MM.1S (cell line): ENCODE measurements around the gene FCGR1A.
"Not testable (repeated sequence)": the region's sequence is repeated elsewhere in the genome, so short reads cannot be mapped to it uniquely, and the experiment has no call there.

ENCODE experiments used
- DNase-seq: peaks from one replicate; pipeline ENCODE4 v3.0.0-alpha.2; 2015
- H2AFZ ChIP-seq: fragments of 300-600 bp; sonication (generic); 2 replicates; pipeline ENCODE4 v1.6.0; 2016; ENCODE audit warnings: antibody characterized with exemption, low read length
- H3F3A ChIP-seq: fragments of 300-600 bp; sonication (generic); 2 replicates; pipeline ENCODE4 v1.6.1; 2016; ENCODE audit warnings: mild to moderate bottlenecking, antibody characterized with exemption, low read length, moderate library complexity, mixed read lengths; ENCODE audit not compliant: insufficient read depth
- H3K27ac ChIP-seq: fragments of 300-600 bp; sonication (generic); 2 replicates; pipeline ENCODE4 v1.5.1; 2016; ENCODE audit warnings: mild to moderate bottlenecking, low read length
- H3K27me3 ChIP-seq: fragments of 300-600 bp; sonication (generic); replicated peaks from 2 replicates; pipeline ENCODE4 v1.6.0; 2016; ENCODE audit warnings: low read length; ENCODE audit not compliant: insufficient read depth
- H3K36me3 ChIP-seq: fragments of 300-600 bp; sonication (generic); replicated peaks from 2 replicates; pipeline ENCODE4 v1.6.1; 2016; ENCODE audit warnings: mild to moderate bottlenecking, low read length, mixed read lengths; ENCODE audit not compliant: insufficient read depth
- H3K4me1 ChIP-seq: fragments of 300-600 bp; sonication (generic); 2 replicates; pipeline ENCODE4 v1.6.1; 2016; ENCODE audit warnings: low read length, mixed read lengths
- H3K4me2 ChIP-seq: fragments of 300-600 bp; sonication (generic); 2 replicates; pipeline ENCODE4 v1.6.0; 2016; ENCODE audit warnings: low read depth, low read length
- H3K4me3 ChIP-seq: fragments of 300-600 bp; sonication (generic); 2 replicates; pipeline ENCODE4 v1.5.1; 2016; ENCODE audit warnings: low read length, mixed read lengths
- H3K79me2 ChIP-seq: fragments of 300-600 bp; sonication (generic); 2 replicates; pipeline ENCODE4 v1.6.1; 2016; ENCODE audit warnings: mixed run types, low read length, mixed read lengths
- H3K9ac ChIP-seq: fragments of 300-600 bp; sonication (generic); 2 replicates; pipeline ENCODE4 v1.6.1; 2016; ENCODE audit warnings: low read length, mixed read lengths
- H3K9me2 ChIP-seq: fragments of 300-600 bp; sonication (generic); replicated peaks from 2 replicates; pipeline ENCODE4 v1.6.1; 2016; ENCODE audit warnings: mild to moderate bottlenecking, low read length, mixed read lengths; ENCODE audit not compliant: insufficient read depth
- H3K9me3 ChIP-seq: fragments of 300-600 bp; sonication (generic); replicated peaks from 2 replicates; pipeline ENCODE4 v1.6.1; 2016; ENCODE audit warnings: mild to moderate bottlenecking, low read length, mixed read lengths; ENCODE audit not compliant: insufficient read depth
- H4K20me1 ChIP-seq: fragments of 300-600 bp; sonication (generic); 2 replicates; pipeline ENCODE4 v1.6.1; 2016; ENCODE audit warnings: mild to moderate bottlenecking, low read length, moderate library complexity, mixed read lengths; ENCODE audit not compliant: insufficient read depth

Gene FCGR1A

DNA sequence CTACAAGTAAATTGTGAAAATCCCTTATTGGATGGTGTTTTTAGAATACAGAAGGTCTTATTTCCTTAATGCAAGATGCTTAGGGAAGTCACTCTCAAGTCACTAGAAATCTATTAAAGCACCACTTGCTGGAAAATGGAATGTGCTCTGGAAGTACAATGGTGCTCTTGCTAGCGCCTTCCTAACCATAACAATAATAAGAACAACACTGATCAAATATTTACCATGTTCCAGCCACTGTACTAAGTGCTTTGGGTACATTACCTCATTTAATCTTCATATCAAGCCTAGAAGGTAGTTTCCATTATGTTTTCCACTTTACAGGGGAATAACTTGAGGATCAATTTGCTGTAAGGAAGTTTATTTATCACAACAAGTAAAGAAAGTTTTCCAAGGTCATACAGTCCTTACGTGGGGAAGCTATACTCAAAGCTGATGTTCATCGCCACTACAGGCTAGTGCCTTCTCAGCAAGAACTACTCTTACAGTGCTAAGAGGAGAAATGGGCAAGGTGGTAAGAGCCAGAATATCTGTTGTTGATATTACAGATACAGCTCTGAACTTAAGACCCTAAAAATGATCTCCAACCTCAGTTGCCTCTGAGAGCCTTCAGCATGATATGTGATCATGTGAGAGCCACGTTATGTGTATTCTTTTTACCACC, 22.1 kb downstream of the FCGR1A start:
- not testable (repeated sequence) for DNase-seq, H3K9me2 ChIP-seq, H3K4me1 ChIP-seq, H3K36me3 ChIP-seq, H4K20me1 ChIP-seq, H2AFZ ChIP-seq, H3K9me3 ChIP-seq, H3F3A ChIP-seq, H3K9ac ChIP-seq, H3K27ac ChIP-seq, H3K79me2 ChIP-seq, H3K4me2 ChIP-seq, H3K27me3 ChIP-seq, H3K4me3 ChIP-seq

DNA sequence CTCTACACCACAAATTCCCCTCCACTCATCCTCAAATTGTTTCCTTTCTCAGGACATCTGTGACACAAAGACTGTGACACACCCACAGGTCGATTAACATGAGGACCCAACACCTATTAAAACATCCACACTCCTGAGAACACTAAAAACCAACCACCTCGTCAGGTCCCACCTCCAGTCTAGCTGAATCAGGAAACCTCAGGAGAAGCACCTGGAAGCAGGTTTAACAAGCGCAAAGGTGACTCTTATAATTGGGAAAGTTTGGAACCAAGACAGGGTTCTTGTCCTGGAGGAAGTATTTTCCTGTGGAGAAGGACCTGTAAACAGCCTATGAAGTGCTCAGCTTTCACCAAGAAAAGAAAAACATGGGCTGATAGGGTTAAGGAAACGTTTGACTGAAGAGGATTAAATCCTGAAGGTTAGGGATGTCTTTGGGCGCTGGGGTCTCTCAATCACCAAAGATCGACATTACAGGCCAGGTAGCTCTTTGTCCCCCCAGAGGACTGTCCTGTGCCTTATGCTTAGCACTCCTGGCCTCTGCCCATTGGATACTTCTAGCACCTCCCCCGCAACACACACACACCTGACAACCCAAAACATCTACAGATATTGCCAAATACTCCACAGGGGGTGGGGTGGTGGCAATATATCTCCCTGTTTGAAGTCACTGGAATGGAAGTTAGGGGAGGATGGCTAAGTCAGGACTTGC, 28.4 kb downstream of the FCGR1A start:
- H3K79me2 ChIP-seq, H3F3A ChIP-seq: not testable (repeated sequence)
- DNase-seq = peak; percentile 35

DNA sequence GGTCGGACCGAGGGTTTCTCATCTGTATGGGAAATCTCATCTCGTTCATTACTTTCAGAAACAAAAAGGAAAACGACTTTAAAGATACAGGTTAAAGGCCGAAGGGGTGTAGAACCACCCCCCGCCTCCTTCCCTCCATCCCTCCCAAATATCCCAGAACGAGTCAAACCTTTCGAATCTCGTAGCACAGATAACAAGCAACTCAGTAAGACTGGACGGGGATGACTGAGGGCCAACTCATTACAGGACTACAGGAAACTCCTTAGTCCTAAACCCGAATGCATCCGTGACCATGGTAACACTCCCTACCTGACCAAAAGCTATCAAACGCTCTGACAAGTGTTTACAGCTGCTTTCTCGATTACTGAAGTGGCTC, 29.0 kb downstream of the FCGR1A start:
- H3F3A ChIP-seq, H3K9me2 ChIP-seq, H3K27me3 ChIP-seq, H3K79me2 ChIP-seq, H3K4me1 ChIP-seq, H3K36me3 ChIP-seq, H2AFZ ChIP-seq, H4K20me1 ChIP-seq, H3K9me3 ChIP-seq: not testable (repeated sequence)
- peak; percentile 58 for DNase-seq
- Histone ChIP-seq H3K9ac (peak overlapping the region; percentile 65), H3K4me2 (peak overlapping the region; percentile 56; the same call in 1 of the 2 replicates), H3K27ac (peak overlapping the region; percentile 81; the same call in 1 of the 2 replicates), H3K4me3 (peak overlapping the region; percentile 57)

More for the DNA sequence above, 28.4 kb downstream of the FCGR1A start:
- H4K20me1 ChIP-seq, H3K36me3 ChIP-seq, H3K9me3 ChIP-seq, H2AFZ ChIP-seq, H3K4me1 ChIP-seq, H3K9me2 ChIP-seq, H3K27me3 ChIP-seq: not testable (repeated sequence)
- Histone ChIP-seq H3K9ac (peak overlapping the region; percentile 65; the same call in 1 of the 2 replicates), H3K4me3 (0 out of 2 replicates have a peak overlapping the region, but pooled peaks have one; percentile 32), H3K4me2 (peak overlapping the region; percentile 56; the same call in 1 of the 2 replicates), H3K27ac (peak overlapping the region; percentile 81; the same call in 1 of the 2 replicates)

DNA sequence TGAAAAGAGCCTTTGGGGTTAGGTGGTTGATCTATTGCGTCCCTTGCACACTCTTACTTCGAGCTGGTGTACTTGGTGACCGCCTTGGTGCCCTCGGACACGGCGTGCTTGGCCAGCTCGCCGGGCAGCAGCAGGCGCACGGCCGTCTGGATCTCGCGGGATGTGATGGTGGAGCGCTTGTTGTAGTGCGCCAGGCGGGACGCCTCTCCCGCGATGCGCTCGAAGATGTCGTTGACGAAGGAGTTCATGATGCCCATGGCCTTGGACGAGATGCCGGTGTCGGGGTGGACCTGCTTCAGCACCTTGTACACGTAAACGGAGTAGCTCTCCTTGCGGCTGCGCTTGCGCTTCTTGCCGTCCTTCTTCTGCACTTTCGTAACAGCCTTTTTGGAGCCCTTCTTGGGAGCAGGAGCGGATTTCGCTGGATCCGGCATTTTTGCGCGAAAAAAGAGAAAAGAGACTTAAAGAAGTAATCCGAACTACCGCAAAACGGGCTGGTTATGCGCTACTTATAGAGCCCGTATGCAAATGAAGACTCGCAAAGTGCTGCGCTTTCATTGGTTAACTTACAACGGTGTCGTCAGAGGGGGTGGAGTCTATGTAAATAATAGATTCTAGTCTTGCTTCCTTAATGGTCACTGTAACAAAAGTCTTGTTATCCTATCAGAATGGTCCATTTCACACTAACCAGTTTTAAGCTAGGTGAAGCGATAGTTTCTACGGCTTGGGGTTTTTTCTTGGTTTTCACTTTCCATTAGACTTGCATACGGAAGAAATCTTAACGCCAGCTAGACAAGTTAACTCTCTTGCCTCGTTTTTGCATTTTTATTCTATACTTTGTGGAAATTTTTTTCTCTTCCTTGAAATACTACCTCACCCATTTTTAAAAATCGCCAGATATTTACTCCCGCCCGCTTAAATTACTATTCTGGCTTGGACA, 29.7 kb downstream of the FCGR1A start:
- peak; percentile 97 for DNase-seq
- not testable (repeated sequence) for H2AFZ ChIP-seq

DNA sequence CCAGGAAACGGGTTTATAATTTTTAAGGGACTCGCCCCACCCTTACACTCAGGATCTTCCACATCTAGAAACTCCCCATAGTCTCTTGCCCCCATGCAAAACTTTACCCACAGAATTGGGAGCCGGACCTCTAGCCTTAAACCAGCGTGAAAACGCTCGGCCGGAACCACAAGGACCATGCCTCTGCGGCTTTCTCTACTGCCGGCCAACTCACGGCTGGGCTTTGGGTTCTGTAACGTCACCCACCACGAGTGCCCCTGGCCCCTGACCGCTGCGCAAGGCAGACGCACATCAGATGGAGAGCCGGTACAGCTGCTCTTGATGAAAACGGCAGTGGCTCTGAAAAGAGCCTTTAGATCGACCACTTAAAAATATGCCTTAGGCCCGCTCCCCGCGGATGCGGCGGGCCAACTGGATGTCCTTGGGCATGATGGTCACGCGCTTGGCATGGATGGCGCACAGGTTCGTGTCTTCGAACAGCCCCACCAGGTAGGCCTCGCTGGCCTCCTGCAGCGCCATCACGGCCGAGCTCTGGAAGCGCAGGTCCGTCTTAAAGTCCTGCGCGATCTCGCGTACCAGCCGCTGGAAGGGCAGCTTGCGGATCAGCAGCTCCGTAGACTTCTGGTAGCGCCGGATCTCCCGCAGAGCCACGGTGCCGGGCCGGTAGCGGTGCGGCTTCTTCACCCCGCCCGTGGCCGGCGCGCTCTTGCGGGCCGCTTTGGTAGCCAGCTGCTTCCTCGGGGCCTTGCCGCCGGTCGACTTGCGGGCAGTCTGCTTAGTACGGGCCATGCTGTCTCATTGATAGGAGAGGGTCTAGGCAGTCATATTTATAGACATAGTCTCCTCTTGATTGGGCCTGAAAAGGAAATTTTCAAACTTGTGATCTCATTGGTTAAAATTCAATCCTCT, 30.7 kb downstream of the FCGR1A start:
- Histone ChIP-seq H3K4me3 (peak overlapping the region; percentile 57), H3K27ac (peak overlapping the region; percentile 83; the same call in 1 of the 2 replicates), H3K9ac (peak overlapping the region; percentile 73), H3K4me2 (peak overlapping the region; percentile 55; the same call in 1 of the 2 replicates)
- not testable (repeated sequence) for H3F3A ChIP-seq, H4K20me1 ChIP-seq, H2AFZ ChIP-seq, H3K27me3 ChIP-seq, H3K9me2 ChIP-seq, H3K9me3 ChIP-seq, H3K36me3 ChIP-seq, H3K79me2 ChIP-seq, H3K4me1 ChIP-seq
- peak; percentile 83 for DNase-seq

More for the DNA sequence above, 29.7 kb downstream of the FCGR1A start:
- H3K4me2 ChIP-seq = peak overlapping the region; percentile 55; the same call in 1 of the 2 replicates
- peak overlapping the region; percentile 83 for H3K27ac ChIP-seq
- H3K9ac ChIP-seq = peak overlapping the region; percentile 73; the same call in 1 of the 2 replicates
- not testable (repeated sequence) for H3K36me3 ChIP-seq, H3K79me2 ChIP-seq, H3K4me1 ChIP-seq, H4K20me1 ChIP-seq, H3K9me2 ChIP-seq, H3K9me3 ChIP-seq, H3K27me3 ChIP-seq, H3F3A ChIP-seq
- H3K4me3 ChIP-seq = peak overlapping the region; percentile 57; the same call in 1 of the 2 replicates

DNA sequence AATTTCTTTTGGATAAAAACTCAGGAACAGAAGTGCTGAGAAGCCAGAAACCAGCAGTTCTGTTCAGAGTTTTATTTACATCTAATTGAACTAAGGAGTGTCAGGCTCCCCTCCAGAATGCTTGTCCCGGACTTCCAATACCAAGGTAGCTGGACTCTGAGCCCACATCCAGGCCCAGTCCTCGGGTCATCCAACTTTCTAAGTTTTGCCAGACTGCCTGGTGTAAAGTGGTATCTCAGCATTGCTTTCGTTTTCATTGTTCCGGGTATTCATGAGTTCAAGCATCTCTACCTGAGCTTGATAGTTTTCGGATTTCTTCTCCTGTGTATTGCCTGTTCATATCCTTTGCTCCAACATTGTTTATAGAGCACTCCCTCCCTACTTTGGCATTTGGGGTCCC, 37.9 kb downstream of the FCGR1A start:
- not testable (repeated sequence) for H2AFZ ChIP-seq, H3K9ac ChIP-seq, H3K79me2 ChIP-seq, H3K36me3 ChIP-seq, H3K27ac ChIP-seq, H3F3A ChIP-seq, H3K9me3 ChIP-seq, H3K4me1 ChIP-seq, DNase-seq, H3K27me3 ChIP-seq, H3K9me2 ChIP-seq, H3K4me2 ChIP-seq, H3K4me3 ChIP-seq, H4K20me1 ChIP-seq

DNA sequence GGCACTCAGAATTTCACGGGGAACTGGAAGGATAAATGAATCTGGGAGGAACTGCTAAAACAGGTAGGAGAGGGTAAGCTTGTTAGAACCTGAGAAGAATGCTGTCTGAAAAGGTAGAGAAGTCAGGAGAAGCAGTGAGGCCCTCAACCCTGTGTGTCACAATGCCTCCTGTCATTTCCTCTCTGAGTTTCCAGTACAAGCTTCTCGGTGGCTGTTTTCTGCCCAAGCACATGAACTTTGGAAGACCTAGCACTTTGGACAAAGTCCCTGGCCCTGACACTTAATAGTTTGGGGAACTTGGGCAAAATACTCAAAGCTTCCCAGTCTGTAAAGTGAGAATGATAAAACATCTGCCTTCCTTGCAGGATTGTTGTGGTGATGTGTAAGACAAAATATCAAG, 44.1 kb downstream of the FCGR1A start:
- H2AFZ ChIP-seq, H3K36me3 ChIP-seq, H3K27ac ChIP-seq, H3K9me3 ChIP-seq, H3F3A ChIP-seq, DNase-seq, H3K27me3 ChIP-seq, H3K9me2 ChIP-seq, H3K9ac ChIP-seq, H3K4me3 ChIP-seq, H3K4me1 ChIP-seq, H3K79me2 ChIP-seq, H3K4me2 ChIP-seq, H4K20me1 ChIP-seq: not testable (repeated sequence)
